Ectodermal cell (in vitro differentiated cells): ENCODE measurements around the gene PPIAL4G. TPM values are rescaled to one million over a fixed set of nuclear protein-coding genes. Genes with fewer than 3 reads are reported as not detected.
A peak's percentile ranks its signal among the peaks of the same experiment; 100 is the strongest.
"Not testable (repeated sequence)": the region's sequence is repeated elsewhere in the genome, so short reads cannot be mapped to it uniquely, and the experiment has no call there.

Source experiments
- H3K27ac ChIP-seq: 2 replicates; pipeline ENCODE4 v1.7.0; 2013; ENCODE audit warnings: mild to moderate bottlenecking, low read depth, low read length; ENCODE audit not compliant: insufficient read depth, poor library complexity, severe bottlenecking
- H3K27me3 ChIP-seq: 2 replicates; pipeline ENCODE4 v1.7.0; 2013; ENCODE audit warnings: mild to moderate bottlenecking, low read length; ENCODE audit not compliant: insufficient read depth, control insufficient read depth, poor library complexity, severe bottlenecking
- H3K36me3 ChIP-seq: one replicate; pipeline ENCODE4 v1.7.0; 2013; ENCODE audit warnings: low read length; ENCODE audit not compliant: control insufficient read depth, insufficient read depth
- H3K4me1 ChIP-seq: one replicate; pipeline ENCODE4 v1.7.0; 2013; ENCODE audit warnings: low read length; ENCODE audit not compliant: control insufficient read depth, insufficient read depth
- H3K4me3 ChIP-seq: 2 replicates; pipeline ENCODE4 v1.7.0; 2013; ENCODE audit warnings: low read depth, low read length, control low read depth; ENCODE audit not compliant: insufficient read depth
- H3K9me3 ChIP-seq: 2 replicates; pipeline ENCODE4 v1.7.0; 2013; ENCODE audit warnings: mild to moderate bottlenecking, low read length, moderate library complexity; ENCODE audit not compliant: control insufficient read depth
- WGBS, 2 experiments: methylation state at CpG; one replicate each; pipeline ENCODE4 v1.1.7; 2013; ENCODE audit warnings: missing lambda C conversion rate in 2 of 2; 5-methylcytosine and 5-hydroxymethylcytosine counted together
- polyA plus RNA-seq, 4 experiments: library from polyadenylated mRNA; stranded (reverse); fragments of 50-300 nt; gene quantifications; one replicate each; pipeline ENCODE4 v1.2.3, GENCODE V29; 2013

PPIAL4G gene
- polyA plus RNA-seq (2013, experiment 1 of 4): not detected
- not detected for polyA plus RNA-seq (2013, experiment 2 of 4)
- polyA plus RNA-seq (2013, experiment 3 of 4): not detected
- polyA plus RNA-seq (2013, experiment 4 of 4): not detected

DNA sequence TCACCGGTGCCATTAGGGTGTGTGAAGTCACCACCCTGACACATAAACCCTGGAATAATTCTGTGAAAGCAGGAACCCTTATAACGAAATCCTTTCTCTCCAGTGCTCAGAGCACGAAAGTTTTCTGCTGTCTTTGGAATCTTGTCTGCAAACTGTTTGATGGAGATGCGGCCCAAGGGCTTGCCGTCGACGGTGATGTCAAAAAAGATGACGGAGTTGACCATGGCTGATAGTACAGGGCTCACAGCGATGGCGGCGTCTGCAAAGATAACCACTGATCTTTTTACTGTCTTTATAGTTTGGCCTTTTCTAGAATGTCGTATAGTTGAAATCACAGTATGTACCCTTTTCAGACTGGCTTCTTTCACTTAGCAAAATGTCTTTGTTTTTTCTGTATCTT is at the start of gene PPIAL4G:
TSS of gene PPIAL4G (minus strand) at position 274 of the 400 bp plus-strand sequence. CDS start at position 224, 50 bp downstream.
- not testable (repeated sequence) for H3K27ac ChIP-seq, H3K9me3 ChIP-seq, H3K4me1 ChIP-seq, H3K27me3 ChIP-seq, H3K36me3 ChIP-seq, H3K4me3 ChIP-seq
- WGBS, 2 experiments: 95% methylated on average over 11 of the region's 12 CpGs

DNA sequence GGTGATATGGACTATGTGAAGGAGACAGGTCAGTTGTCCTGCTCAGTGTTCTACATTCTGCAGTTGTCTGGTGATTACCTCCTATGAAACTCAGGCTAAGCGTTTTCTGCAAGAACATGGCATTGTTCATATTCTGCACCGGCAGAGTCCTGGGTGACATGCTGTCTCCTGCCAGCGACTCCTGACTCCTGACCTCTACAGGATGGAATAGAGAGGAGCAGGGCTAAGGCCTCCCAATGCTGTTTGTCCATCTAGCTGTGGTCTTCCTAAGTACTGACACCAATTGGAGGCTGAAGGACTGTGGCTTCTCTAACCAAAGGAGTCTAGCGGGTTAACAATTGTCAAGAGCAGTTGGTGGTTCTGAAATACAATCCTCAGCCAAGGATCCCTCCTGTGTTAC is 49.1 kb upstream of the PPIAL4G start:
- not testable (repeated sequence) for H3K4me3 ChIP-seq, H3K27ac ChIP-seq, H3K4me1 ChIP-seq, H3K9me3 ChIP-seq, H3K27me3 ChIP-seq, H3K36me3 ChIP-seq
- 63 to 89% methylated on average over 2 to 3 of the region's 4 CpGs for WGBS, 2 experiments

DNA sequence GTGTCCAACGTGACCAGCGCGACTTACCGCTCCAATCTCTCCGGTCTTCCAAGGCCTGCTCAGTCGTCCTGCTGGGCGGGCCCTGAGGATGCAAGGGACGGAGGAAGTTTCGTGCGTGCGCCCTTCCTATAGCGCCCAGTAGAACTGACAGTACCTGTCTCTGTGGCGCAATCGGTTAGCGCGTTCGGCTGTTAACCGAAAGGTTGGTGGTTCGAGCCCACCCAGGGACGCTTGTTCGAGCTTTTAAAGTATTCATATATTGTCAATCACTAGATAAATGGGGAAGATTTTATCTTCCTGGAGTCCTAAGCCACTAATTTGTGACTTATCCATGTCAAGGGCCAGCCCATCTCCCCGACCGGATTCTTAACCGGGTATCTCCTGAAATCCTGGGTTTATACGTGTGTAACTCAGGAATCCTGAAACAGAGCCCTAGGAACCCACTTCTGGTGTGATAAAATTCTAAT is 46.0 kb upstream of the PPIAL4G start:
- H3K4me1 ChIP-seq, H3K27ac ChIP-seq, H3K36me3 ChIP-seq, H3K9me3 ChIP-seq, H3K27me3 ChIP-seq: not testable (repeated sequence)
- WGBS, 2 experiments: 4 to 5% methylated on average over 7 to 17 of the region's 25 CpGs
- peak overlapping the region; percentile 12 for H3K4me3 ChIP-seq

DNA sequence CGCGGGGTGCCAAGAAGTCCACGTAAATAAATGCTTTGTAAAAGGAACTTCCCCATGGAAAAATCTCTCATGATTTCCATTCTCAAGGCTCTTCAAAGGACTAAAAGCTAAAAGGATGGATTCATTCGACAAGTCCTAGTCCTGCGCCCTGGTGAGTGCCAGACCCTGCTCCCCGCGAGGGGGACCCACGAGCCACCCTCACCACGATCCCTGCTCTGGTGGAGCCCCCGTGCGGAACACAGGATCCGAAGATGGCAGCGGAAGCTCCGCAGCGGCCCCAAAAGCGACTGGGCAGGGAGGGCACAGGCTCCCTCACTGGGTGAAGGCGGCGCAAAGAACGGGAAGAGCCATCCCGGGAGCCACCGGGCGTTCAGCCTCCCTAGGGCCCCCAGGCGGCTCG is 45.5 kb upstream of the PPIAL4G start:
- not testable (repeated sequence) for H3K27me3 ChIP-seq, H3K9me3 ChIP-seq, H3K4me3 ChIP-seq, H3K27ac ChIP-seq, H3K36me3 ChIP-seq, H3K4me1 ChIP-seq
- WGBS, 2 experiments: no CpG with 5 or more reads among the region's 24 CpGs

DNA sequence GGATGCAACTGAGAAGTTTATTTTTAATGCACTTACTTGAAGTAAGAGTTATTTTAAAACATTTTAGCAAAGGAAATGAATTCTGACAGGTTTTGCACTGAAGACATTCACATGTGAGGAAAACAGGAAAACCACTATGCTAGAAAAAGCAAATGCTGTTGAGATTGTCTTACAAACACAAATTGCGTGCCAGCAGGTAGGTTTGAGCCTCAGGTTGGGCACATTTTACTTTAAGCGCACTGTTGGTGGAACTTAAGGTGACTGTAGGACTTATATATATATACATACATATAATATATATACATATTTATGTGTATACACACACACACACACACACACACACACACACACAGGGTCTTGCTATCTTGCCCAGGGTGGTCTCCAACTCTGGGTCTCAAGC is 43.5 kb upstream of the PPIAL4G start:
- not testable (repeated sequence) for H3K27ac ChIP-seq, H3K27me3 ChIP-seq, H3K4me1 ChIP-seq, H3K4me3 ChIP-seq, H3K36me3 ChIP-seq, H3K9me3 ChIP-seq
- no CpG with 5 or more reads among the region's 2 CpGs for WGBS, 2 experiments

DNA sequence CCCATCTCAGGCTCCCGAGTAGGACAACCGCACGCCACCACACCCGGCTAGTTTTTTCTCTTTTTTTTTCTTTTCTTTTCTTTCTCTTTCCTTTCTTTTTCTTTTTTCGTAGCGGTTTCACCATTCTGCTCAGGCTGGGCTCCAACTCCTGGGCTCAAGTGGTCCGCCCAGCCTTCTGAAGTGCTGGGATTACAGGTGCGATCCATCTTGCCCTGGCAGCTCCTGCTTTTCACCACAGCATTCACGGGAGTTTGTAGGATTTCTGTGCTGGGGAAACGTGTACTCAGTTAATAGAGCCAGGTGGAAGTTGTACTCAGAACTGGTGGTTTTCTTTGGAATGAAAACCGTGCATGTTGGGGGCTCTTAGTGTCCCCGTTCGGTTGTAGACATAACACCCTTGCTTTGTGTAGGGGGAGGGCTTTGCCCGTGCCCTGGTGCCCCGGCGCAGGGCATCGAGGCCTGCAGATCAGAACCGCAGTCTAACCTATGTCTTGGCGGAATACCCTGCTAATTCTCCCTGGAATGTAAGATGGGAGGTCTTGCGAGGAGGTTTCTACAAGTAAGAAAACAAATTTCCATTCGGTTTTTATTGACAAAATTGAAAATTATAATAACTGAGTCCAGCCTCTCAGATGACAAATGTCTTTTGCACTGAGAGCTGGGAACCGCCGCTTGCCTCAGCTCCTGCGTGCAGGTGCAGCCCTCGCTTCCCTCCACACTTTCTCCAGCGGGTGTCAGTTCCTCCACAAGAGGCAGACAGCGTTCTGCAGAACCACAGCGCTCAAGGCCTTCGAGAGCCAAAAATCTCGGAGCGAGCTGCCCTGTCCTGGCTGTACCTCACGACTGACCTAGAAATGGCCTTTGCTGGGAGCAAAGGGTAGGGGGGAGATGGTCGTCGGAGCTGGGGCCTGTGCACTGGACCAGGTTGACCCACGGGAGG is 40.4 kb upstream of the PPIAL4G start:
- not testable (repeated sequence) for H3K4me3 ChIP-seq, H3K4me1 ChIP-seq, H3K9me3 ChIP-seq, H3K27me3 ChIP-seq, H3K27ac ChIP-seq, H3K36me3 ChIP-seq
- WGBS, 2 experiments: 33 to 55% methylated on average over 6 to 8 of the region's 35 CpGs

DNA sequence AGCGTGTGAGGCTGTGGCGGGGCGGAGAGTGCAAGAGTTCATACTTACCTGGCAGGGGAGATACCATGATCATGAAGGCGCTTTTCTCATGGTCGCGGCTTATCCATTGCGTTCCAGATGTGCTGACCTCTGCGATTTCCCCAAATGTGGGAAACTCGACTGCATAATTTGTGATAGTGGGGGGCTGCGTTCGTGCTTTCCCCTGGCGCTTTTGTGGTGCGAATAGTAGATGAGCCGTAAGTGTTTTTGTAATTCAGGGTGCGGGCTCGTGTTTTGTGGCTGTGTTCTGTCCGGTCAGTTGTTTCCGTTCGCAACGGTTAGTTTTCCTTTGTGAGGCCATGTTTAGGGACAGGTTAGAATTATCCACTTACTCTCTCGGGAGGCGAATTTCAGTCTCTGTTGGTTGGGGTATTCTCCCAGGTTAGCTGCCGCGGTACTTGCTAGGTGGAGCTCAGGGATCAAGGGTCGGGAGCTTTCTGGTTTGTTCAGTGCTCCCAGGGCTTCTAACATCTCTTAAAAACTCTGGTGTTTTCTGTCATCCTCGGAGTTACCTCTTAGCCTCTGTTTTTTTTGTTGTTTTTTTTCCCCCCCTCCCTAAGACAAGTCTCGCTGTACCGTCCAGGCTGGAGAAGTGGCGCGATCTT is 39.6 kb upstream of the PPIAL4G start:
- not testable (repeated sequence) for H3K27me3 ChIP-seq, H3K9me3 ChIP-seq, H3K4me3 ChIP-seq, H3K36me3 ChIP-seq, H3K4me1 ChIP-seq
- WGBS, 2 experiments: 0% methylated on average over 24 to 26 of the region's 30 CpGs
- H3K27ac ChIP-seq: peak overlapping the region; percentile 81

DNA sequence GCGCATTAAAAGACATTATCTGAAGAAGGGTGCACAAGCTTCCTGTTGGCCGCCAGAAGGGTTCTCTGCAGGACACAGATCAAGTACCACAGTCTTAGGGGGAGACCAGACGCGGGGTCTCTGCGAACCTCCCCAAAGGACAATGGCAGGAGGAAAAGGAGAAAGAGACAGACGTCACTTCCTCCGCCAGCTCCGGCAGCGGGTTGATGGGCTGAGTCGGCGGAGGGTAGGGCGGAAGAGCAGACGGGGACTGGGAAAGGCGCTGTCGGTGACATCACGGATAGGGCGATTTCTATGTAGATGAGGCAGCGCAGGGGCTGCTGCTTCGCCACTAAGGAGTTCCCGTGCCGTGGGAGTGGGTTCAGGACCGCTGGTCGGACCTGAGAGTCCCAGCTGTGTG is 39.0 kb upstream of the PPIAL4G start:
- H3K27ac ChIP-seq, H3K4me1 ChIP-seq, H3K36me3 ChIP-seq, H3K9me3 ChIP-seq, H3K4me3 ChIP-seq, H3K27me3 ChIP-seq: not testable (repeated sequence)
- 5% methylated on average over 12 of the region's 23 CpGs for WGBS, 2 experiments

DNA sequence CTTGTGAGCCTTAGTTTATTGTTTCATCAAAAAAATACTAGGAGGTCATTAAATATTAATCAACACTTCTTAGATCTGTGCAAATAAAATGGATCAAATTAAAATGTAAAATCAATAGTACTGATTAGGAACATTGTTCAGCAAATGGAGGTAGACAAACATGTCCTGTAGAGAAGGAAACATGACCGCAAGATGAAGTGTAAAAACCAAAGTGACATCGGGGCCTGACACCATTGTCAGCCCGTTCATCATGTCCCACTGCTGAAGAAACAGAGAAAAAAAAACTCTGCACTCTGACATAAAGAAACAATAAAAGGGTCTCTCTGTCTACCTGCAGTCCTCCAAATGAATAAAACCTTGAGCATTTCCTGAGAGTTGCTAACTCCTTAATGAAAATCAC is 31.2 kb upstream of the PPIAL4G start:
- WGBS, 2 experiments: no CpG with 5 or more reads among the region's 3 CpGs
- H3K4me1 ChIP-seq, H3K4me3 ChIP-seq, H3K36me3 ChIP-seq, H3K27ac ChIP-seq, H3K27me3 ChIP-seq, H3K9me3 ChIP-seq: not testable (repeated sequence)

DNA sequence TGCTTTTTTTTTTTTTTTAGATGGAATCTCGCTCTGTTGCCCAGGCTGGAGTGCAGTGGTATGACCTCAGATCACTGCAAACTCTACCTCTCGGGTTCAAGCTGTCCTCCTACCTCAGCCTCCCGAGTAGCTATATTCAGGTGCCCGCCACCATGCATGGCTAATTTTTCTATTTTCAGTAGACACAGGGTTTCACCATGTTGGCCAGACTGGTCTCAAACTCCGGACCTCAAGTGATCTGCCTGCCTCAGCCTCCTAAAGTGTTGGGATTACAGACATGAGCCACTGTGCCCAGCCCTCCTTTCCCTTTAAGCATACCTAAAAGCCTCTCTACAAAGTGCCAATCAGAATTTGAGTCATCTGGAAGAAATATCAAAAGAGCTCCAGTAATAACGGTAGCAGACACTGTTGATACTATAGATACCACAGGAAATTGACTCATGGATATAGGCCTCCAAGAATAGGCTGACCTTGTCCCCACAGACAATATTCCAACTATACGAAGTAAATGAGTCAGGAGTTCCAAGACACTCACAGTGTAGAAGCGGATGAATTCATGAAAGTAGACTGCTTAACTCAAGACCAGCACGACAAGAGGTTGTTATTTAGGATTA is 29.6 kb upstream of the PPIAL4G start:
- not testable (repeated sequence) for H3K9me3 ChIP-seq, H3K36me3 ChIP-seq, H3K27me3 ChIP-seq, H3K4me1 ChIP-seq, H3K4me3 ChIP-seq, H3K27ac ChIP-seq
- 85 to 100% methylated on average over 1 to 3 of the region's 9 CpGs for WGBS, 2 experiments
